K562 (cell line): ENCODE data around the gene BRD7. TPM values are rescaled to one million over a fixed set of nuclear protein-coding genes. Genes with fewer than 3 reads are reported as not detected.

Source experiments
- CBX3 ChIP-seq, 2 experiments: IDR thresholded peaks; 1 replicate in 1 of 2; 2 replicates in 1 of 2; pipeline ENCODE4 v1.6.1; 2012; ENCODE audit warnings: inconsistent platforms in 2 of 2, low read length in 2 of 2, borderline replicate concordance in 1 of 2, control low read depth in 1 of 2
- E2F6 ChIP-seq, 2 experiments: IDR thresholded peaks; 2 replicates each; pipeline ENCODE4 v1.6.1; 2011; ENCODE audit warnings: borderline replicate concordance in 1 of 2, control low read depth in 1 of 2, low read depth in 1 of 2, low read length in 1 of 2, mild to moderate bottlenecking in 1 of 2, mixed read lengths in 1 of 2, moderate library complexity in 1 of 2; ENCODE audit not compliant: insufficient read depth in 1 of 2, insufficient read length in 1 of 2, poor library complexity in 1 of 2, severe bottlenecking in 1 of 2; ENCODE audit errors: extremely low read depth in 1 of 2
- HDAC2 ChIP-seq: fragments of 450-650 bp; IDR thresholded peaks from 2 replicates; pipeline ENCODE4 v1.6.1; 2016; ENCODE audit warnings: mild to moderate bottlenecking
- HINFP ChIP-seq: fragments of 450-650 bp; conservative IDR thresholded peaks from 2 replicates; pipeline ENCODE4 v1.6.1; 2016; ENCODE audit warnings: missing genetic modification characterization, low read depth, mild to moderate bottlenecking, control low read depth, missing compliant biosample characterization
- JUND ChIP-seq, 2 experiments: IDR thresholded peaks; 2 replicates in 1 of 2; 3 replicates in 1 of 2; pipeline ENCODE4 v1.6.1; 2011; ENCODE audit warnings: borderline replicate concordance in 2 of 2, low read depth in 2 of 2, low read length in 2 of 2, improper control_type of control experiment in 1 of 2, missing biosample characterization in 1 of 2, missing genetic modification characterization in 1 of 2, missing genetic modification reagents in 1 of 2
- MEF2D ChIP-seq: conservative IDR thresholded peaks from 2 replicates; pipeline ENCODE4 v1.6.1; 2016; ENCODE audit warnings: low read depth, missing genetic modification characterization, missing compliant biosample characterization
- NCOR1 ChIP-seq: fragments of 450-650 bp; IDR thresholded peaks from 2 replicates; pipeline ENCODE4 v1.6.1; 2016; ENCODE audit warnings: mild to moderate bottlenecking, moderate library complexity
- NELFE ChIP-seq: IDR thresholded peaks from 2 replicates; pipeline ENCODE4 v1.6.1; 2011; ENCODE audit warnings: mild to moderate bottlenecking; ENCODE audit not compliant: insufficient read depth, insufficient read length
- POLR2B ChIP-seq: fragments of 450-650 bp; IDR thresholded peaks from 2 replicates; pipeline ENCODE4 v1.6.1; 2018; ENCODE audit warnings: low read depth; ENCODE audit not compliant: partially characterized antibody
- RERE ChIP-seq: sonication (generic); formaldehyde crosslinking; IDR thresholded peaks from 2 replicates; pipeline ENCODE4 v1.8.0; 2023; ENCODE audit warnings: missing genetic modification reagents, mild to moderate bottlenecking, borderline replicate concordance
- TBL1XR1 ChIP-seq, 2 experiments: IDR thresholded peaks; 2 replicates each; pipeline ENCODE4 v1.6.1; 2012; ENCODE audit warnings: improper control_type of control experiment in 2 of 2, low read length in 2 of 2, mild to moderate bottlenecking in 1 of 2
- ZNF140 ChIP-seq: fragments of 250-450 bp; sonication (Bioruptor Pico); IDR thresholded peaks from 2 replicates; pipeline ENCODE4 v1.8.0; 2021; ENCODE audit warnings: moderate library complexity, mild to moderate bottlenecking, inconsistent platforms
- polyA plus RNA-seq, 8 experiments: library from polyadenylated mRNA; depleted of rRNA in 4 of 8; stranded (reverse) in 5 of 8; unstranded in 3 of 8; fragments of >200 nt; fragmentation: Nextera tagmentation in 2 of 8; fragmentation: Illumina TruSeq in 1 of 8; extraction: Ambion mirVana in 2 of 8; extraction: Trizol in 1 of 8; gene quantifications; 2 replicates each; pipeline versions ENCODE4 v1.2.1 to v1.2.3, GENCODE V29; 2011 to 2014; ENCODE audit warnings: inconsistent platforms in 1 of 8, missing spikeins in 1 of 8
- total RNA-seq, 7 experiments: library from RNA; depleted of rRNA in 6 of 7; stranded (reverse); fragments of >200 nt in 6 of 7; fragmentation: Illumina TruSeq in 2 of 7; extraction: Trizol in 2 of 7; gene quantifications; 2 replicates each; pipeline versions ENCODE4 v1.2.1 to v1.2.3, GENCODE V29; 2011 to 2021; ENCODE audit warnings: low replicate concordance in 1 of 7

BRD7 gene
- total and polyA plus RNA-seq, 9 of the 15 experiments (the other 6 are each of a cell fraction or from before 2014, with no cell fraction given), result 20.6 to 101 (median 68.7) TPM

- TF ChIP-seq JUND (IDR thresholded peaks at IDR 0.05; ENCODE audit: borderline replicate concordance, low read depth, low read length) (peak; percentile 33; the same call in 1 of the 2 replicates), JUND (tag; IDR thresholded peaks at IDR 0.05; ENCODE audit: borderline replicate concordance, low read depth, low read length) (no peak; the same call in 1 of the 3 replicates), NELFE (no peak), E2F6 (IDR thresholded peaks at IDR 0.05; ENCODE audit: borderline replicate concordance in 1 of 2, extremely low read depth in 1 of 2, insufficient read depth in 1 of 2, insufficient read length in 1 of 2, low read depth in 1 of 2, low read length in 1 of 2, poor library complexity in 1 of 2, severe bottlenecking in 1 of 2) (no peak), POLR2B (no peak), MEF2D (tag) (peak; percentile 59; the same call in 1 of the 2 replicates), HDAC2 (peak; percentile 47; the same call in 1 of the 2 replicates), CBX3 (IDR thresholded peaks at IDR 0.05; ENCODE audit: borderline replicate concordance in 1 of 2, low read length in 2 of 2) (no peak), ZNF140 (CRISPR knock-in tag) (no peak), TBL1XR1 (IDR thresholded peaks at IDR 0.05; ENCODE audit: low read length in 2 of 2) (peak in 1 of 2 experiments; percentile 34; a peak in 1 of 4 replicates), NCOR1 (peak; percentile 21; the same call in 1 of the 2 replicates), RERE (no peak), HINFP (no peak)
Observed at GRCh38 chr16:50338371-50339231, 30.2 kb downstream of the BRD7 start (continued).
